ENCODE results near the gene PDE5A.
A peak's percentile ranks its signal among the peaks of the same experiment; 100 is the strongest.
"Not testable (repeated sequence)": the region's sequence is repeated elsewhere in the genome, so short reads cannot be mapped to it uniquely, and the experiment has no call there.

PDE5A gene

GRCh38 chr4:119628281-119629141 lies at the start of gene PDE5A:
Gene PDE5A (minus strand): TSS chr4:119628804. CDS start chr4:119628671, 133 bp downstream.
- DNase-seq, result peak; percentile 78

DNA sequence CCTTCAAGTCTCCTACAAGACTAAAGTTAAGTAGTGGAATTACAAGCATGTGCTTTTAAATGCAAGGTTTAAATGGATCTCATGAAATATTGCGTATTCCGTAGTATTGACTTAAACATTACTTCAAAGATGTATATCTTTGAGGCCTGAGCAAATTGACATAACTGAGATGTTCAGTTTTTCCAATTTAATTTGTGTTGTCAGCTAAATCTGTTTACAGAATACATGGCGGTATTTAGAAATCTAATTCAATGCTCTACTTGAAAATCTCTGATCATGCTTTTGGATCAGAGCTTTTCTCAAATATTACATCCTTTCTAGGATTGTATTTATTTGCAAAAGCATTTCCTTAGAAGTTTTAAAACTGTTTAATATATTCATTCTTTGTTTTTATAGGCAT lies 47.5 kb upstream of the PDE5A start:
- no peak for DNase-seq

DNA sequence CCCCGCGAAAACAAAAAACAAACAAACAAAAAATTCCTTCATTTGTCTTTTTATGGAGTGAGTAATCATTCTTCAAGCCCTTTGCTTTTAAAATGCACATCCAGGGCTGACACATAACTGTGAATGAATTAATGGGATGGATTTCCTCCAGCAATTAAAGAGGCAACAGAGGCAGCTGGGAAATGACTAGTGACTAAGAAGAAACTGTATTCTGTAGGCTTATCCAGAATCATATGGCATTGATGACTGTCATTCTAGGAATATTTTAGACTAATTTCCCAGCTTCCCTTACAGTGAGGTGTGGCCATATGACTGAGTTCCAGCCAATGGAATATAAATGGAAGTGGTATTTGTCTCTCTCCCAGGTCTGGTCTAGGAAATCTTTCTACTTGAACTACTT lies 46.8 kb upstream of the PDE5A start:
- no peak for DNase-seq

DNA sequence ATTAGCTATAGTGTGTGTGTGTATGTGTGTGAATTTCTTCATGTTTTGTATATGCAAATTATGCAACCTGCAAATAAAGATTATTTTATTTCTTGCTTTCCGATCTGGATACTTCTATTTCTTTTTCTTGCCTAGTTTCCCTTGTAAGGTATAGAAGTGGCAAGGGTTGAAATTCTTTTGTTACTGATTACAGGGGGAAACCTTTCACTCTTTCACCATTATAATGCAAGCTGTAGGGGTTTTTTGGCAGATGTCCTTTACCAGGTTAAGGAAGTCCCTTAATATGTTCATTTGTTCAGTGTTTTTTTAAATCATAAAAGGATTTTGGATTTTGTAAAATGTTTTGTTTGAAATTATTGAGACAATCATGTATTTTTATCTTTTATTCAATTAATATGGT lies 44.3 kb upstream of the PDE5A start:
- DNase-seq, result no peak

- DNase-seq, result no peak
Measured at GRCh38 chr4:119672086-119672485, 43.5 kb upstream of the PDE5A start.

DNA sequence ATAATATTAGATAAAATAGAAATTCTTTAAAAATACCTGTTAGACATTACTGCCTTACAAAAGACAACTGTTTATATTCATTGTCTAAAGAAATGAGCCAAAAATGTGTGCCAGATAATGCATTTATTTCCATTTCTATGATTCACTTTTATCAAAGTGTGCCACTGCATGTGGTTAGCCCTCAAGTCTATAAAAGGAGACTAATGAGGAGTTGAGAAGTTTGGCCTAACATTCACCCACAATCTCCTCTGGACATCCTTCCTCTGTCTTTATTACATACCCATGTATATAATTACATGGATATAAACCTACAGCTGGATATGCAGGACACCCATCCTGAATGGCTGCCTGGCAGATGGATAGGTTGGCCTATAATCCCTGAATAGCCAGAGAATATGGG lies 42.6 kb upstream of the PDE5A start:
- DNase-seq, result no peak

- DNase-seq, result no peak
Measured at GRCh38 chr4:119667802-119668201, 39.2 kb upstream of the PDE5A start.

- no peak for DNase-seq
Measured at GRCh38 chr4:119666653-119667091, 38.1 kb upstream of the PDE5A start.

DNA sequence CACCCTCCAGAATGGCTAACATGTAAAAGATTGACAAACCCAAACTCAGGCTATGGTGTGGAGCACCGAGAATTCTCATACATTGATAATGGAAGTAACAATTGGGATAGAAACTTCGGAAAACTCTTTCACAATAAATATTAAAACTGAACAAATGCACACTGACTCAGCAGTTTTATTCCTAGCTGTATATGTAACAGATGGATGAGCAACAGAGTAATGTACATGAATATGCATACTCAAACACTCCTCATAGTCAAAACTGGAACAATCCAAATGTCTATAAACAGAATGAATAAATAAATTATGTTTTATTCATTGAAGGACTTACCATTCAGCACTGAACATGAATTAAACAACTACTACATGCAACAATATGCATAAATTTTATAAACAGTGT lies 37.1 kb upstream of the PDE5A start:
- DNase-seq, result no peak

- no peak for DNase-seq
Measured at GRCh38 chr4:119664168-119664907, 35.7 kb upstream of the PDE5A start.

GRCh38 chr4:119663160-119663788 lies 34.7 kb upstream of the PDE5A start:
- DNase-seq, result no peak

DNA sequence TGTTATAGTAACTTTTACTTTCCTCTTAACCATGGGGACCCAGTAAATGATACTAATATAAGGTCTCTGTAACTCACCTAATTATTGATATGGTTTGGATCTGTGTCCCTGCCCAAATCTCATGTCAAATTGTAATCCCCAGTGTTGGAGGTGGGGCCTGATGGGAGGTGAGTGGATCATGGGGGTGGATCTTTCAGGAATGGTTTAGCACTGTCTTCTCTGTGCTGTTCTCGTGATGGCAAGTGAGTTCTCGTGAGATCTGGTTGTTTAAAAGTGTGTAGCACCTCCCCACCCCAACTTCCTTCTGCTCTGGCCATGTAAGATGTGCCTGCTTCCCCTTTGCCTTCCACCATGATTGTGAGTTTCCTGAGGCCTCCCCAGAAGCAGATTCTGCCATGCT lies 34.0 kb upstream of the PDE5A start:
- not testable (repeated sequence) for DNase-seq

DNA sequence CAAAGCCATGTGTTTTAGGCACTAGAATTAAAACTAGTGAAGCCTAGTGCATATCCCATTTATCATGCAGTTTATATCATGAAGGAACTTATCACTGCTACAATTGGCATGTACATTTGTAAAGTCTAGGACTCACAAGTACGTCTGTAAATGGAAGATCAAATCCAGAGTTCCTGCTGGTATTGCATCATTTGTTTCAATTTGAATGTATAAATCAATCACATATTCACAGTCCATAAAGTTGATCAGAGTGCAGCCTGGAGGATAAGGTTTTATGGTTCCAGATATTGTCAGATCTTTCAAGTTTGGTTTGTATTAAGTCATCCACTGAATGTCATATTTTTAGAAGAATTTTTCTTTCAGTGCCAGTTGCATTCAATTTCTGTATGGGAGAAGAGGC lies 32.6 kb upstream of the PDE5A start:
- DNase-seq, result no peak

DNA sequence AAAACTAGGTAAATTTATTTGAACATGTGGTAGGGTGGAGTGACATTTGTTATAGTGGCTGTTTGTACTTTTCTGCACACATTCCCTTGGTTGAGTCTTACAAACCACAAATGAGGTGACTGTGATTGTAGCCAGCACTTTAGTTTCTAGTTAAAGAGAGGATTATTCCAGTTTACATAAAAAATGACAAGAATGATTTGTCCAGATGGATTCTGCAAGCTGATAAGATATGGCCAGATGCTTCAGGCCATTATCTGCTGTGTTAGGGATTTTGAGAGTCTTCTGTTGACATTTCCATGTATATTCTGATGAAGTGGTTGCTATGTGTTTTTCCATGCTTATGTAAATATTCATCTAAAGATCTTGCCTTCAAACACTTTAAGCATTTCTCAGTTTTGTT lies 31.0 kb upstream of the PDE5A start:
- no peak for DNase-seq

DNA sequence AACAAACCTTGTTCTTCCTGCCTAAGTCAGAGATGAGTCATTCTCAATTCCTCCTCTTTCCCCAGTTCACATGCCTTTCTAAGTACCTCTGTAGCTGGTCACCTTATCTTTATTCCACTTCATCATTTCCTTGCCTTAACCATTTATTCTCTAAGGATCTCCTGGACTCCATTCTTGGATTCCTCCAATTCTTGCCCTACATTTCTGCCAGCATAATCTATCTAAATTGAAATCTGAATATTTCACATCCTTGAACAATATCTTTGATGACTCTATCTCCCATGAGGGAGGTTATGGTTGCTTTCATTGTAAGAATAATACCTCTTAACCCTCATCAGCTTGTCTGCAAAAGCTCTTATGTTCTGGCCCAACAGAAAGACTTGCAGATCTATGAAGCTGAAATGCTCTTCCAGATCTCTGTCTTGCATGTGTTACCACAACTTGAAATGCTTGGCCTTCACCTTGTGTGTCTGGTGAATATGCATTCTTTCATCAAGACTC lies 28.6 kb upstream of the PDE5A start:
- no peak for DNase-seq

- DNase-seq, result no peak
Measured at GRCh38 chr4:119656342-119656741, 27.7 kb upstream of the PDE5A start.

- DNase-seq, result no peak
Measured at GRCh38 chr4:119655111-119655837, 26.7 kb upstream of the PDE5A start.

GRCh38 chr4:119653990-119654389 lies 25.4 kb upstream of the PDE5A start:
- DNase-seq, result no peak

- no peak for DNase-seq
Measured at GRCh38 chr4:119652998-119653397, 24.4 kb upstream of the PDE5A start.

DNA sequence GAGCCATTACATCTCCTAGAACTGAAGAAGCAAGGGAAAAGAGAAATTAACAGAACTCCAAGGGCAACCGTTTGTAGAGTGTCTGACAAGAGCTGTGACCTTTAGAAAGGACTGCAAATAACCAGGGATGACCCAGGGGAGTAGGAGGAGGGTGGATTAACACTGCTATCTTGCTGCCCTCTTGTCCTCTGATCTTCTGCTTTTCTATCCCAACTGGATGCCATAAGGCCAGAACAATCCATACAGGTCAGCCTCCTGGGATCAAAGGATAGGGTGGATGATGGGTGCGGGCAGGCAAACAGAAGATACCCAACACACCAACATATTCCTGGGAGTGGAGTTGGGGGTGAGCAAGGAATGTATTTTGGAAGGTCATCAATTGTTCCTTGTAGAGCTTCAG lies 19.8 kb upstream of the PDE5A start:
- no peak for DNase-seq

GRCh38 chr4:119647558-119647957 lies 19.0 kb upstream of the PDE5A start:
- no peak for DNase-seq

DNA sequence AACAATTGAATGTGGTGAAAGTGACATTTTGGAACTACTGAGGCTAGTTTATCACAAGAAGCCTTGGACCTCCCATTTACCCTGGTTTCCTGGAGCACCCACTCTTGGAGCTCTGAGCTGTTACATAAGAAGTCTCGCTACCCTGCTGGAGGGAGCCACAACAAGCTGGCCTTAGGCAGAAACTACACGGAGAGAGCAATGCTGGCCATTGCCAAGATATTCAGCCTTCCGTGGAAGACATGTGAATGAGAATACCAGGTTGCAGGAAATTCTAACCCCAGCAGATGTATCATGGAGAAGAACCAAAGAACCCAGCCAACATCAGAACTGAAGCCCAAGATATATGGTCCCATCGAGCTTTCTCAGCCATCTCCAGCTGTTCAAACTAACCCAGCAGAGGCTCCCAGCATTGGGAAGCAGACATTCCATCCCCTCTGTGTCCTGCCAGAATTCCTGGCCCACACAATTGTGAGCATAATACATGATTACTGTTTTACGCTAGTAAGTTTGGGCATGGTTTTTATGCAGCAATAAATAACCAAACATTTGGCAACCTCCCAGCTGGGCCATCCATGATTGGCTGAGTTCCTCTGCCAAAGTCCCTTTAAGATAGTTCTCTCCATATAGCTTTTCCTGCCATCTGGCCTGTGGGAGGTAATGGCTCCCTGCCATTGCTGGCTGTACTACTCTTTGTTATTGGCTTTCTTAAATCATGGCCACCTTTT lies 17.9 kb upstream of the PDE5A start:
- DNase-seq, result no peak
